ENCODE measurements around the gene UNC119B.

DNA sequence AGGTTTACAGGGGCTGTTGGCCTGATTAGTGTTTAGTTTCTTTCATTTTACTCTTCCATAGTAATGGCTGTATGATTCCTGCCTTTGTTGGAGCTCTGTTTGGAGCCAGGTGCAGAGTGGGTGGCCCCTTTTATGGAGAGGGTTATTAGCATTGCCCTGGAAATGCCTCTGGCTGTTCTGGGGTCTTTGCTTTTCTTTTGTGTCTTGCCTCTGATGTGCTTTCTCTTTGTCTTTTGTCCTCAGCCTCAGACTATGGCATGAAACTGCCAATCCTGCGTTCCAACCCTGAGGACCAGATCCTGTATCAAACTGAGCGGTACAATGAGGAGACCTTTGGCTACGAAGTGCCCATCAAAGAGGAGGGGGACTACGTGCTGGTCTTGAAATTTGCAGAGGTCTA, 16.4 kb upstream of the UNC119B start:
- TF ChIP-seq YY1 (IDR thresholded peaks at IDR 0.05; ENCODE audit: low read depth) (no peak), CEBPB (IDR thresholded peaks at IDR 0.05) (no peak), CREB1 (IDR thresholded peaks at IDR 0.05; ENCODE audit: low read depth) (no peak)
- TF ChIP-seq, protein P1, sequence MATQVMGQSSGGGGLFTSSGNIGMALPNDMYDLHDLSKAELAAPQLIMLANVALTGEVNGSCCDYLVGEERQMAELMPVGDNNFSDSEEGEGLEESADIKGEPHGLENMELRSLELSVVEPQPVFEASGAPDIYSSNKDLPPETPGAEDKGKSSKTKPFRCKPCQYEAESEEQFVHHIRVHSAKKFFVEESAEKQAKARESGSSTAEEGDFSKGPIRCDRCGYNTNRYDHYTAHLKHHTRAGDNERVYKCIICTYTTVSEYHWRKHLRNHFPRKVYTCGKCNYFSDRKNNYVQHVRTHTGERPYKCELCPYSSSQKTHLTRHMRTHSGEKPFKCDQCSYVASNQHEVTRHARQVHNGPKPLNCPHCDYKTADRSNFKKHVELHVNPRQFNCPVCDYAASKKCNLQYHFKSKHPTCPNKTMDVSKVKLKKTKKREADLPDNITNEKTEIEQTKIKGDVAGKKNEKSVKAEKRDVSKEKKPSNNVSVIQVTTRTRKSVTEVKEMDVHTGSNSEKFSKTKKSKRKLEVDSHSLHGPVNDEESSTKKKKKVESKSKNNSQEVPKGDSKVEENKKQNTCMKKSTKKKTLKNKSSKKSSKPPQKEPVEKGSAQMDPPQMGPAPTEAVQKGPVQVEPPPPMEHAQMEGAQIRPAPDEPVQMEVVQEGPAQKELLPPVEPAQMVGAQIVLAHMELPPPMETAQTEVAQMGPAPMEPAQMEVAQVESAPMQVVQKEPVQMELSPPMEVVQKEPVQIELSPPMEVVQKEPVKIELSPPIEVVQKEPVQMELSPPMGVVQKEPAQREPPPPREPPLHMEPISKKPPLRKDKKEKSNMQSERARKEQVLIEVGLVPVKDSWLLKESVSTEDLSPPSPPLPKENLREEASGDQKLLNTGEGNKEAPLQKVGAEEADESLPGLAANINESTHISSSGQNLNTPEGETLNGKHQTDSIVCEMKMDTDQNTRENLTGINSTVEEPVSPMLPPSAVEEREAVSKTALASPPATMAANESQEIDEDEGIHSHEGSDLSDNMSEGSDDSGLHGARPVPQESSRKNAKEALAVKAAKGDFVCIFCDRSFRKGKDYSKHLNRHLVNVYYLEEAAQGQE (IDR thresholded peaks at IDR 0.05; ENCODE audit: low read depth) = no peak
